Osteocyte (in vitro differentiated cells): ENCODE results near the gene PSMG3. TPM values are rescaled to one million over a fixed set of nuclear protein-coding genes. Genes with fewer than 3 reads are reported as not detected.

Experiments used
- DNase-seq: peaks from one replicate; pipeline ENCODE4 v3.0.0; 2021; ENCODE audit warnings: mixed read lengths; ENCODE audit not compliant: unreplicated experiment; ENCODE audit errors: extremely low spot score
- H3K27ac Mint-ChIP-seq: one replicate; pipeline ENCODE4 v1.8.0; 2021; ENCODE audit warnings: mild to moderate bottlenecking, mixed read lengths; ENCODE audit not compliant: unreplicated experiment
- H3K27me3 Mint-ChIP-seq: one replicate; pipeline ENCODE4 v1.8.0; 2021; ENCODE audit warnings: mixed read lengths; ENCODE audit not compliant: unreplicated experiment
- H3K36me3 Mint-ChIP-seq: one replicate; pipeline ENCODE4 v1.8.0; 2021; ENCODE audit warnings: mixed read lengths; ENCODE audit not compliant: unreplicated experiment
- H3K4me1 Mint-ChIP-seq: one replicate; pipeline ENCODE4 v1.8.0; 2021; ENCODE audit warnings: mixed read lengths; ENCODE audit not compliant: unreplicated experiment
- H3K4me3 Mint-ChIP-seq: one replicate; pipeline ENCODE4 v1.8.0; 2021; ENCODE audit warnings: mild to moderate bottlenecking, moderate library complexity, mixed read lengths; ENCODE audit not compliant: unreplicated experiment
- H3K9me3 Mint-ChIP-seq: one replicate; pipeline ENCODE4 v1.8.0; 2021; ENCODE audit warnings: mixed read lengths; ENCODE audit not compliant: unreplicated experiment
- total RNA-seq: library from RNA; stranded (reverse); gene quantifications from 2 replicates; pipeline ENCODE4 v1.2.1, GENCODE V29; 2021
- TF ChIP-seq, protein P1 (sequence below): fragments of 200-600 bp; sonication (generic); IDR thresholded peaks from 2 replicates; pipeline ENCODE4 v1.5.0; 2021; ENCODE audit warnings: antibody characterized with exemption, mild to moderate bottlenecking, moderate library complexity

The PSMG3 gene
- total RNA-seq, 1 donor from 2014 or later, result 25.6 TPM

DNA sequence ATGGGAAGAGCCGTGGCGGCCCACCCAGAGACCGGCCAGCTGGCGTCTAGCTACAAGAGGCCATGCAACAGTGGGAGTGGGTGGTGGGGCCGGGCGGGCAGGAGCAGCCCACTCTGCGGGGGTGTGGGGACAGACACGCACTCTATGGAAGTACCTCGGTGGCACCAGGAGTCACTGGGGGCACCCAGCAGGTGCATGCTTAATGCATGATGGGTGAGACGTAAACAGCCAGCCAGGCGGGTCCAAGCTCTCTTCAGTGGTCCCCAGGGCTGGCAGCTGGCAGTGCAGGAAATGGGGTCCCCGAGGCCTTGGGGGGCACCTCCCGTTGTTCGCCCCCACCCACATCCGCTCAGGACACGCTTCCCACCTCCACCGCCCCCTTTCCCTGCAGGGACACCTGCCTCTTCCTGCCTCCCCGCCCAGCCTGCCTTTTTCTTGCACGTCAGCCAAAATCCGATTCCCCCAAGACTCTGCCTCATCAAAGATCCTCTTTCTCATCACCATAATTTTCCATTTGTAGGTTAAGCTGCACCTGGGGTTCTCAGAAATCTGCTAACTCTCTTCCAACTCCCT is 22.6 kb upstream of the PSMG3 start:
- peaks cover 6% of the 10 kb centered on the region for H3K4me1 Mint-ChIP-seq
- peaks cover 41% of the 10 kb centered on the region for H3K27me3 Mint-ChIP-seq
- TF ChIP-seq, protein P1, sequence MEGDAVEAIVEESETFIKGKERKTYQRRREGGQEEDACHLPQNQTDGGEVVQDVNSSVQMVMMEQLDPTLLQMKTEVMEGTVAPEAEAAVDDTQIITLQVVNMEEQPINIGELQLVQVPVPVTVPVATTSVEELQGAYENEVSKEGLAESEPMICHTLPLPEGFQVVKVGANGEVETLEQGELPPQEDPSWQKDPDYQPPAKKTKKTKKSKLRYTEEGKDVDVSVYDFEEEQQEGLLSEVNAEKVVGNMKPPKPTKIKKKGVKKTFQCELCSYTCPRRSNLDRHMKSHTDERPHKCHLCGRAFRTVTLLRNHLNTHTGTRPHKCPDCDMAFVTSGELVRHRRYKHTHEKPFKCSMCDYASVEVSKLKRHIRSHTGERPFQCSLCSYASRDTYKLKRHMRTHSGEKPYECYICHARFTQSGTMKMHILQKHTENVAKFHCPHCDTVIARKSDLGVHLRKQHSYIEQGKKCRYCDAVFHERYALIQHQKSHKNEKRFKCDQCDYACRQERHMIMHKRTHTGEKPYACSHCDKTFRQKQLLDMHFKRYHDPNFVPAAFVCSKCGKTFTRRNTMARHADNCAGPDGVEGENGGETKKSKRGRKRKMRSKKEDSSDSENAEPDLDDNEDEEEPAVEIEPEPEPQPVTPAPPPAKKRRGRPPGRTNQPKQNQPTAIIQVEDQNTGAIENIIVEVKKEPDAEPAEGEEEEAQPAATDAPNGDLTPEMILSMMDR, result no peak
- H3K9me3 Mint-ChIP-seq, result no peaks in the 10 kb centered on the region
- no peak for DNase-seq
- no peak overlapping the region for H3K4me3 Mint-ChIP-seq
- no peaks in the 10 kb centered on the region for H3K36me3 Mint-ChIP-seq
- H3K27ac Mint-ChIP-seq, result no peak overlapping the region

DNA sequence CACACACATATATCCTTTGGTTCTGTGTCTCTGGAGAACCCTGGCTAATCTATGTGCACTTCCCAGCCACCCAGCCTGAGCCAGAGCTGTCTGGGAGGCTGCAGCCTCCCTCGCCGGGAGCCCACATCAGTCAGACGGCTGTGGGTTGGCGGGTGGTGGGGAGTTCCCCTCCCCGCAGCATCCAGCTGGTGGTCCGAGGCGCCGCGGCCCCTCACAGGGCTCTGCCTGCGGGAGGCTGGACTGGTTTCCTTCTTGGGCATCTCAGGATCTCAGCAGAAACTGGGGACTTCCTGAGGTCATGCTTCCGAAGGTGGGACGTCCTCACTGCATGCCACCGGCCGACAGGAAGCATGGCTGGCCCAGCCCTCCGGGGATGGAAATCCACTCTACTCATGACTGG is 22.0 kb upstream of the PSMG3 start:
- no peak for DNase-seq
- peaks cover 37% of the 10 kb centered on the region for H3K27me3 Mint-ChIP-seq
- H3K27ac Mint-ChIP-seq, result no peak overlapping the region
- H3K36me3 Mint-ChIP-seq, result no peaks in the 10 kb centered on the region
- no peaks in the 10 kb centered on the region for H3K9me3 Mint-ChIP-seq
- TF ChIP-seq, protein P1, result no peak
- peaks cover 6% of the 10 kb centered on the region for H3K4me1 Mint-ChIP-seq
- no peak overlapping the region for H3K4me3 Mint-ChIP-seq

DNA sequence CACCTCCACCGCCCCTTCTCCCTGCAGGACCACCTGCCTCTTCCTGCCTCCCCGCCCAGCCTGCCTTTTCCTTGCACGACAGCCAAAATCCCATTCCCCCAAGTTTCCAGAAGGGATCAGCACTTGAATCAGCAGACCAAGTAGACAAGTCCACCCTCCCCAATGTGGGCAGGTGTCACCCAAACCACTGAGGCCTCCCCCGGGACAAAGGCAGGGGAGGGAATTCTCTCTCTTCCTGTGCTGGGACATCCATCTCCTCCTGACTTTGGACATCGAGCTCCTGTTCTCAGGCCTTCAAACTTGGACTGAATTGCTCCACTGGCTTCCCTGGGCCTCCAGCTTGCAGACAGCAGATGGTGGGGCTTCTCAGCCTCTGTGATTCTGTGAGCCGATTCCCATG is 21.6 kb upstream of the PSMG3 start:
- Mint-ChIP-seq H3K4me1 (peaks cover 6% of the 10 kb centered on the region), H3K9me3 (no peaks in the 10 kb centered on the region), H3K36me3 (no peaks in the 10 kb centered on the region), H3K4me3 (no peak overlapping the region), H3K27me3 (peaks cover 33% of the 10 kb centered on the region), H3K27ac (no peak overlapping the region)
- TF ChIP-seq, protein P1, result no peak
- no peak for DNase-seq

DNA sequence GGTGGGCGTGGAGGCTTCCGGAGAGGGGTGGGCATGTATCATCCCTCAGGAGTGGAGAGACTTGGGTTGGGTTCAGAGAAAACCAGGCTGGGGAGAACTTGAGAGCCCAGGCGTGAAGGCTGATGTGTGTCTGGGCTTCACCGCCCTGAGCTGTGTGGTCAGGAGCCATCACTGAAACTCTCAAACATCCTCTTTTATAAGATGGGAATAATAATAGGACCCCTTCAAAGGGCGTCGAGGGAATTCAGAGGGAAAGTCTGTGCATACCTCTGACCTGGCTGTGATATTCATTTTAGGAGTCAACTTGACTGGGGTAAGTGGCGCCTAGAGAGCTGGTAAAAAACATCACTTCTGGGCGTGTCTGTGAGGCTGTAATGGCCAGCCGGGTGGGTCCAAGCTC is 21.1 kb upstream of the PSMG3 start:
- Mint-ChIP-seq H3K27me3 (peaks cover 28% of the 10 kb centered on the region), H3K36me3 (no peaks in the 10 kb centered on the region), H3K4me3 (no peak overlapping the region), H3K9me3 (no peaks in the 10 kb centered on the region), H3K4me1 (peaks cover 6% of the 10 kb centered on the region), H3K27ac (no peak overlapping the region)
- no peak for DNase-seq
- TF ChIP-seq, protein P1, result no peak

DNA sequence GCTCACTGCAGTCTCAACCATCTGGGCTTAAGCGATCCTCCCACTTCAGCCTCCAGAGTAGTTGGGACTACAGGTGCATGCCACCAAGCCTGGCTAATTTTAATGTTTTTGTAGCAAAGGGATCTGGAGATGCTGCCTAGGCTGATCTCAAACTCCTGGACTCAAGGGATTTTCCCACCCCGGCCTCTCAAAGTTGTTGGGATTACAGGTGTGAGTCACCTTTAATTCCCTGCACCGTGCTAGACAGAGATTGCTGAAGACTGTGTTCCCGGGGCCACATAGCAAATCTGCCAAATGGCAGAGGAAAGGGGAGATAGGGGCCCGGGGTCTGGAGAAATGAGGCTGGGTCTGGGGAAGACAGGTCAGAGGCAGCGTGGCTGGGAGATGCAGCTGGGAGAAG is 20.6 kb upstream of the PSMG3 start:
- no peaks in the 10 kb centered on the region for H3K9me3 Mint-ChIP-seq

More for the DNA sequence above, 20.6 kb upstream of the PSMG3 start:
- Mint-ChIP-seq H3K27ac (no peak overlapping the region), H3K27me3 (peaks cover 24% of the 10 kb centered on the region), H3K36me3 (no peaks in the 10 kb centered on the region), H3K4me3 (no peak overlapping the region), H3K4me1 (peaks cover 6% of the 10 kb centered on the region)
- TF ChIP-seq, protein P1, result no peak
- no peak for DNase-seq
